HL-60 (cell line): Measurements from ENCODE around the gene MSH3.

Source experiments
- DNase-seq, 2 experiments: peaks; one replicate each; pipeline ENCODE4 v3.0.0-alpha.2; 2010 to 2020; ENCODE audit warnings: low read depth in 1 of 2, low spot score in 1 of 2
- H3K27ac ChIP-seq: fragments of 250-450 bp; sonication (Bioruptor Pico); replicated peaks from 2 replicates; pipeline ENCODE4 v1.5.1; 2020; ENCODE audit warnings: mild to moderate bottlenecking, moderate library complexity
- H3K27me3 ChIP-seq: fragments of 250-450 bp; sonication (Bioruptor Pico); 2 replicates; pipeline ENCODE4 v1.5.1; 2021; ENCODE audit warnings: mild to moderate bottlenecking, moderate library complexity; ENCODE audit not compliant: insufficient read depth, poor library complexity, severe bottlenecking
- H3K4me3 ChIP-seq: replicated peaks from 2 replicates; pipeline ENCODE4 v1.5.1; 2011; ENCODE audit warnings: mild to moderate bottlenecking, control low read depth, low read length; ENCODE audit not compliant: insufficient read depth
- GABPA ChIP-seq: IDR thresholded peaks from 2 replicates; pipeline ENCODE4 v1.6.1; 2012; ENCODE audit warnings: low read depth
- POLR2AphosphoS5 ChIP-seq: IDR thresholded peaks from 2 replicates; pipeline ENCODE4 v1.6.1; 2012; ENCODE audit warnings: low read depth
- SPI1 ChIP-seq: IDR thresholded peaks from 2 replicates; pipeline ENCODE4 v1.6.1; 2012; ENCODE audit warnings: low read depth, mild to moderate bottlenecking, borderline replicate concordance
- TF ChIP-seq, protein P1 (sequence below): IDR thresholded peaks from 2 replicates; pipeline ENCODE4 v1.6.1; 2012; ENCODE audit warnings: low read depth; ENCODE audit not compliant: insufficient replicate concordance
- TF ChIP-seq, protein P2 (sequence below): IDR thresholded peaks from one replicate; pipeline ENCODE4 v1.5.1; 2011; ENCODE audit warnings: low read length, control low read depth, inconsistent platforms; ENCODE audit not compliant: insufficient read depth

The MSH3 gene

DNA sequence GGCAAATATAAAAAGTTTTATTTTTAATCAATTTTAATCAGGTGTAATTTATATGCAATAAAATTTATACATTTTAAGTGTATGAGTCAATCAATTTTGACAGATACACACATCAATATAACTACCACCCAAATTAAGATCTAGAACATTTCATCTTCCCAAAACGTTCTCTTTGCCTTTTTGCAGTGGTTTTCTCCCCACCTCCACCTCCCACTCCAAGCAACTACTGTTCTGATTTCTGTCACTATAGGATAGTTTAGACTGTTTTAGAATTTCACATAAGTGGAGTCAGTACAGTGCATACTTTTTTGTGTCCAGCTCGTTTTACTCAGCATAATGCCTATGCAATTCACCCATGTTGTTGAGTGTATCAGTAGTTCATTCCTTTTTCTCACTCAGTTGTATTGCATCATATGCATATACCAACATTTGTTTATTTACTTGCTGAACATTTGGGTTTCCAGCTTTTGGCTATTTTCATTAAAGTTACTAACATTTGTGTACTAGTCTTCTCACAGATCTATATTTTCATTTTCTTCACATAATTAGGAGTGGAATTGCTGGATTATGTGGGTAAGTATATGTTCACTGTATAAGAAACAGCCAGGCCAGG is 52.5 kb downstream of the MSH3 start:
- no peaks in the 10 kb centered on the region for H3K27me3 ChIP-seq
- H3K27ac ChIP-seq, result no peak overlapping the region
- no peak for DNase-seq
- TF ChIP-seq, protein P1, sequence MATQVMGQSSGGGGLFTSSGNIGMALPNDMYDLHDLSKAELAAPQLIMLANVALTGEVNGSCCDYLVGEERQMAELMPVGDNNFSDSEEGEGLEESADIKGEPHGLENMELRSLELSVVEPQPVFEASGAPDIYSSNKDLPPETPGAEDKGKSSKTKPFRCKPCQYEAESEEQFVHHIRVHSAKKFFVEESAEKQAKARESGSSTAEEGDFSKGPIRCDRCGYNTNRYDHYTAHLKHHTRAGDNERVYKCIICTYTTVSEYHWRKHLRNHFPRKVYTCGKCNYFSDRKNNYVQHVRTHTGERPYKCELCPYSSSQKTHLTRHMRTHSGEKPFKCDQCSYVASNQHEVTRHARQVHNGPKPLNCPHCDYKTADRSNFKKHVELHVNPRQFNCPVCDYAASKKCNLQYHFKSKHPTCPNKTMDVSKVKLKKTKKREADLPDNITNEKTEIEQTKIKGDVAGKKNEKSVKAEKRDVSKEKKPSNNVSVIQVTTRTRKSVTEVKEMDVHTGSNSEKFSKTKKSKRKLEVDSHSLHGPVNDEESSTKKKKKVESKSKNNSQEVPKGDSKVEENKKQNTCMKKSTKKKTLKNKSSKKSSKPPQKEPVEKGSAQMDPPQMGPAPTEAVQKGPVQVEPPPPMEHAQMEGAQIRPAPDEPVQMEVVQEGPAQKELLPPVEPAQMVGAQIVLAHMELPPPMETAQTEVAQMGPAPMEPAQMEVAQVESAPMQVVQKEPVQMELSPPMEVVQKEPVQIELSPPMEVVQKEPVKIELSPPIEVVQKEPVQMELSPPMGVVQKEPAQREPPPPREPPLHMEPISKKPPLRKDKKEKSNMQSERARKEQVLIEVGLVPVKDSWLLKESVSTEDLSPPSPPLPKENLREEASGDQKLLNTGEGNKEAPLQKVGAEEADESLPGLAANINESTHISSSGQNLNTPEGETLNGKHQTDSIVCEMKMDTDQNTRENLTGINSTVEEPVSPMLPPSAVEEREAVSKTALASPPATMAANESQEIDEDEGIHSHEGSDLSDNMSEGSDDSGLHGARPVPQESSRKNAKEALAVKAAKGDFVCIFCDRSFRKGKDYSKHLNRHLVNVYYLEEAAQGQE, result no peak
- TF ChIP-seq SPI1 (no peak), POLR2AphosphoS5 (no peak), GABPA (no peak)
- TF ChIP-seq, protein P2, sequence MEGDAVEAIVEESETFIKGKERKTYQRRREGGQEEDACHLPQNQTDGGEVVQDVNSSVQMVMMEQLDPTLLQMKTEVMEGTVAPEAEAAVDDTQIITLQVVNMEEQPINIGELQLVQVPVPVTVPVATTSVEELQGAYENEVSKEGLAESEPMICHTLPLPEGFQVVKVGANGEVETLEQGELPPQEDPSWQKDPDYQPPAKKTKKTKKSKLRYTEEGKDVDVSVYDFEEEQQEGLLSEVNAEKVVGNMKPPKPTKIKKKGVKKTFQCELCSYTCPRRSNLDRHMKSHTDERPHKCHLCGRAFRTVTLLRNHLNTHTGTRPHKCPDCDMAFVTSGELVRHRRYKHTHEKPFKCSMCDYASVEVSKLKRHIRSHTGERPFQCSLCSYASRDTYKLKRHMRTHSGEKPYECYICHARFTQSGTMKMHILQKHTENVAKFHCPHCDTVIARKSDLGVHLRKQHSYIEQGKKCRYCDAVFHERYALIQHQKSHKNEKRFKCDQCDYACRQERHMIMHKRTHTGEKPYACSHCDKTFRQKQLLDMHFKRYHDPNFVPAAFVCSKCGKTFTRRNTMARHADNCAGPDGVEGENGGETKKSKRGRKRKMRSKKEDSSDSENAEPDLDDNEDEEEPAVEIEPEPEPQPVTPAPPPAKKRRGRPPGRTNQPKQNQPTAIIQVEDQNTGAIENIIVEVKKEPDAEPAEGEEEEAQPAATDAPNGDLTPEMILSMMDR, result no peak
- no peak overlapping the region for H3K4me3 ChIP-seq

DNA sequence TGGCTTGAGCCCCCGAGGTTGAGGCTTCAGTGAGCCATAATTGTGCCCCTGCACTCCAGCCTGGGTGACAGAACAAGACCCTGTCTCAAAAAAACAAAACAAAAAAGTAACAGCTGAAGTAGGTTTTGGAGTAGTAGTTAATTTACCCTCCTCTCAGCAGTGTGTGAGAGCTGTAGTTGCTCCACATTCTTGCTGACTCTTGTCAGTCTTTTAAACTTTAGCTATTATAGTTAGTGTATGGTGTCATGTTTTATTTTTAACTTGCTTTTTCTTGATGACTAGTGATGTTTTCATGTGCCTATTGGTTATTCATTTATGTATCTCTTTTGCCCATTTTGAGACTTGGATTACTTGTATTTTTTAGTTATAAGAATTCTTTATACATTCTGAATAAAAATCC is 53.2 kb downstream of the MSH3 start:
- TF ChIP-seq SPI1 (no peak), GABPA (no peak), POLR2AphosphoS5 (no peak)
- TF ChIP-seq, protein P2, result no peak
- TF ChIP-seq, protein P1, result no peak
- no peak for DNase-seq
- Histone ChIP-seq H3K4me3 (no peak overlapping the region), H3K27me3 (no peaks in the 10 kb centered on the region), H3K27ac (no peak overlapping the region)

DNA sequence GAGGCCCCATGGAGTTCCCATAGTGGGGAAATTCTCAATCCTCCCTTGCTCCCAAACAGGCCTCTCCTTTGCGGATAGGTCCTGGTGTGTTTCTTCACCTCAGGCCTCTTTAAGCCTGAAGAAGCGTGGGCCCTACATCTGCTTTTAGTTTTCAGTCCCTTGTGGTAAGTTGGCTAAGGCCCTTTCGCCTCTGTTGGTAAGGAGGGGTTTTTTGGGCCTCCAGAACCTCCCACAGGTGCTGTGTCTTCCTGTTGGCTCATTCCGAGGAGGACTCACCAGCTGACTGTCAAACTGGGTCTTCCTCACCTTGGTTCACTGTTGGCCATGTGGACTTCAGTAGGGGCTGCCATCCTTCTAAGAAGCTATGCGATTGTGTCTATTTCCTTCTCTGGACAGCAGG is 56.8 kb downstream of the MSH3 start:
- Histone ChIP-seq H3K27me3 (no peaks in the 10 kb centered on the region), H3K4me3 (no peak overlapping the region), H3K27ac (no peak overlapping the region)
- TF ChIP-seq SPI1 (no peak), POLR2AphosphoS5 (no peak), GABPA (no peak)
- TF ChIP-seq, protein P1, result no peak
- TF ChIP-seq, protein P2, result no peak
- no peak for DNase-seq
